H9 (cell line): ENCODE results near the gene DNAJA2. TPM values are rescaled to one million over a fixed set of nuclear protein-coding genes. Genes with fewer than 3 reads are reported as not detected.

Source experiments
- DNase-seq: peaks from one replicate; pipeline ENCODE4 v3.0.0-alpha.2; 2017
- H2AFZ ChIP-seq: one replicate; pipeline ENCODE4 v1.6.1; 2013; ENCODE audit warnings: mild to moderate bottlenecking, low read length, control low read depth, moderate library complexity
- H2AK5ac ChIP-seq: 2 replicates; pipeline ENCODE4 v1.6.1; 2013; ENCODE audit warnings: low read length, control low read depth, mixed read lengths; ENCODE audit not compliant: insufficient read length
- H2BK120ac ChIP-seq: one replicate; pipeline ENCODE4 v1.6.1; 2013; ENCODE audit warnings: low read depth, mild to moderate bottlenecking, low read length, control low read depth, inconsistent platforms; ENCODE audit not compliant: poor library complexity, severe bottlenecking
- H2BK12ac ChIP-seq: 2 replicates; pipeline ENCODE4 v1.6.1; 2013; ENCODE audit warnings: low read length, control low read depth, mixed read lengths, low read depth; ENCODE audit not compliant: insufficient read length
- H2BK15ac ChIP-seq: 2 replicates; pipeline ENCODE4 v1.6.1; 2013; ENCODE audit warnings: low read depth, low read length, control low read depth
- H2BK20ac ChIP-seq: one replicate; pipeline ENCODE4 v1.6.1; 2013; ENCODE audit warnings: low read depth, mild to moderate bottlenecking, low read length, control low read depth, inconsistent platforms; ENCODE audit not compliant: poor library complexity, severe bottlenecking
- H2BK5ac ChIP-seq: 2 replicates; pipeline ENCODE4 v1.6.1; 2013; ENCODE audit warnings: low read length, control low read depth, mixed read lengths; ENCODE audit not compliant: insufficient read length
- H3K14ac ChIP-seq: 2 replicates; pipeline ENCODE4 v1.6.1; 2013; ENCODE audit warnings: low read length, control low read depth; ENCODE audit not compliant: insufficient read depth
- H3K18ac ChIP-seq: 2 replicates; pipeline ENCODE4 v1.6.1; 2013; ENCODE audit warnings: low read depth, mild to moderate bottlenecking, mixed read lengths, low read length, control low read depth; ENCODE audit not compliant: insufficient read length
- H3K23ac ChIP-seq: 2 replicates; pipeline ENCODE4 v1.6.1; 2013; ENCODE audit warnings: low read length, control low read depth, mixed read lengths, low read depth; ENCODE audit not compliant: insufficient read length
- H3K23me2 ChIP-seq: 2 replicates; pipeline ENCODE4 v1.6.1; 2013; ENCODE audit warnings: low read depth, mild to moderate bottlenecking, mixed read lengths, low read length, control low read depth; ENCODE audit not compliant: insufficient read length, poor library complexity, severe bottlenecking
- H3K27ac ChIP-seq: 2 replicates; pipeline ENCODE4 v1.5.1; 2013; ENCODE audit warnings: low read length, control low read depth, mixed read lengths, low read depth; ENCODE audit not compliant: insufficient read length
- H3K27me3 ChIP-seq: 2 replicates; pipeline ENCODE4 v1.6.1; 2013; ENCODE audit warnings: low read length, control low read depth, inconsistent platforms; ENCODE audit not compliant: insufficient read depth
- H3K4ac ChIP-seq: 2 replicates; pipeline ENCODE4 v1.6.1; 2013; ENCODE audit warnings: low read depth, mild to moderate bottlenecking, control low read depth, inconsistent platforms, low read length, moderate library complexity
- H3K4me1 ChIP-seq: 2 replicates; pipeline ENCODE4 v1.6.1; 2013; ENCODE audit warnings: low read length, control low read depth, inconsistent platforms; ENCODE audit not compliant: insufficient read depth
- H3K4me2 ChIP-seq: 2 replicates; pipeline ENCODE4 v1.6.1; 2013; ENCODE audit warnings: low read length, control low read depth, mixed read lengths; ENCODE audit not compliant: insufficient read length, insufficient read depth
- H3K56ac ChIP-seq: 2 replicates; pipeline ENCODE4 v1.6.1; 2013; ENCODE audit warnings: low read depth, mild to moderate bottlenecking, mixed read lengths, low read length, control low read depth; ENCODE audit not compliant: insufficient read length
- H3K79me1 ChIP-seq: 2 replicates; pipeline ENCODE4 v1.6.1; 2013; ENCODE audit warnings: low read depth, mild to moderate bottlenecking, moderate library complexity, low read length, control low read depth, inconsistent platforms; ENCODE audit not compliant: insufficient read depth, poor library complexity, severe bottlenecking
- H3K79me2 ChIP-seq: 2 replicates; pipeline ENCODE4 v1.6.1; 2013; ENCODE audit warnings: low read length, control low read depth, inconsistent platforms; ENCODE audit not compliant: insufficient read depth
- H3K9ac ChIP-seq: 2 replicates; pipeline ENCODE4 v1.6.1; 2013; ENCODE audit warnings: low read length, control low read depth, mixed read lengths; ENCODE audit not compliant: insufficient read length; ENCODE audit errors: extremely low read depth
- H3K9me3 ChIP-seq: one replicate; pipeline ENCODE4 v1.6.1; 2013; ENCODE audit warnings: low read depth, low read length, inconsistent platforms; ENCODE audit not compliant: control insufficient read depth
- H3T11ph ChIP-seq: one replicate; pipeline ENCODE4 v1.6.1; 2013; ENCODE audit warnings: mild to moderate bottlenecking, low read length, control low read depth, inconsistent platforms
- H4K20me1 ChIP-seq: one replicate; pipeline ENCODE4 v1.6.1; 2013; ENCODE audit not compliant: control insufficient read depth, insufficient read length, insufficient read depth
- H4K5ac ChIP-seq: 2 replicates; pipeline ENCODE4 v1.6.1; 2013; ENCODE audit warnings: low read depth, mild to moderate bottlenecking, mixed read lengths, low read length, control low read depth; ENCODE audit not compliant: insufficient read length
- H4K8ac ChIP-seq: replicated peaks from 2 replicates; pipeline ENCODE4 v1.6.1; 2013; ENCODE audit warnings: low read length, control low read depth, mixed read lengths, low read depth; ENCODE audit not compliant: insufficient read length
- H4K91ac ChIP-seq: 2 replicates; pipeline ENCODE4 v1.6.1; 2013; ENCODE audit warnings: low read depth, mild to moderate bottlenecking, moderate library complexity, mixed read lengths, low read length, control low read depth; ENCODE audit not compliant: insufficient read length
- H3K27ac Mint-ChIP-seq, 3 experiments: 2 replicates in 2 of 3; 3 replicates in 1 of 3; pipeline ENCODE4 v1.8.0; 2020 to 2021; ENCODE audit warnings: mixed read lengths in 3 of 3, mild to moderate bottlenecking in 1 of 3, moderate library complexity in 1 of 3
- H3K27me3 Mint-ChIP-seq: 2 replicates; pipeline ENCODE4 v1.8.0; 2021; ENCODE audit warnings: low read depth, mild to moderate bottlenecking, moderate library complexity, mixed read lengths
- H3K36me3 Mint-ChIP-seq, 3 experiments: 2 replicates in 2 of 3; 3 replicates in 1 of 3; pipeline ENCODE4 v1.8.0; 2020 to 2021; ENCODE audit warnings: low read depth in 3 of 3, mixed read lengths in 3 of 3; ENCODE audit not compliant: insufficient read depth in 1 of 3
- H3K4me1 Mint-ChIP-seq, 2 experiments: 2 replicates each; pipeline ENCODE4 v1.8.0; 2020; ENCODE audit warnings: mixed read lengths in 2 of 2
- H3K4me3 Mint-ChIP-seq, 2 experiments: 2 replicates in 1 of 2; 3 replicates in 1 of 2; pipeline ENCODE4 v1.8.0; 2020 to 2021; ENCODE audit warnings: mild to moderate bottlenecking in 2 of 2, mixed read lengths in 2 of 2, moderate library complexity in 1 of 2
- H3K9me3 Mint-ChIP-seq, 2 experiments: 2 replicates in 1 of 2; 3 replicates in 1 of 2; pipeline ENCODE4 v1.8.0; 2020; ENCODE audit warnings: mild to moderate bottlenecking in 2 of 2, mixed read lengths in 2 of 2, moderate library complexity in 1 of 2
- CTCF ChIP-seq: fragments of 200-600 bp; sonication (generic); conservative IDR thresholded peaks from 3 replicates; pipeline ENCODE4 v1.8.0; 2021; ENCODE audit warnings: antibody characterized with exemption, mild to moderate bottlenecking
- WGBS: extraction: QIAGEN DNeasy Blood & Tissue Kit; methylation state at CpG from one replicate; pipeline ENCODE4 v1.1.7; 2013; ENCODE audit warnings: missing lambda C conversion rate, low lambda C conversion rate, mixed read lengths; ENCODE audit not compliant: insufficient read length; ENCODE audit errors: extremely low coverage; 5-methylcytosine and 5-hydroxymethylcytosine counted together
- total RNA-seq: library from RNA; stranded (reverse); gene quantifications from 2 replicates; pipeline ENCODE4 v1.2.1, GENCODE V29; 2021

The DNAJA2 gene
- total RNA-seq, 1 experiment from 2014 or later, result 102 TPM

- Histone ChIP-seq H3K27me3 (no peaks in the 10 kb centered on the region), H4K8ac (no peak overlapping the region), H2BK15ac (no peak overlapping the region), H3K23ac (no peak overlapping the region), H3K23me2 (no peaks in the 10 kb centered on the region), H2BK20ac (no peak overlapping the region), H3K9me3 (no peaks in the 10 kb centered on the region), H3K79me1 (no peaks in the 10 kb centered on the region), H3K56ac (no peak overlapping the region), H2BK120ac (no peak overlapping the region), H3K9ac (no peak overlapping the region), H2BK5ac (no peak overlapping the region), H3K79me2 (no peaks in the 10 kb centered on the region), H3K27ac (no peak overlapping the region), H3T11ph (no peak overlapping the region), H4K91ac (no peak overlapping the region), H2BK12ac (no peak overlapping the region), H3K4me2 (no peak overlapping the region), H3K14ac (no peak overlapping the region), H4K20me1 (no peaks in the 10 kb centered on the region), H3K4me1 (no peaks in the 10 kb centered on the region), H3K18ac (no peak overlapping the region), H3K4ac (no peak overlapping the region), H4K5ac (no peak overlapping the region), H2AFZ (no peak overlapping the region), H2AK5ac (no peak overlapping the region)
- Mint-ChIP-seq H3K27me3 (no peaks in the 10 kb centered on the region; the same call in 1 of the 2 replicates), H3K4me3 (no peak overlapping the region), H3K9me3 (no peaks in the 10 kb centered on the region), H3K27ac (peak overlapping the region in 1 of 3 experiments; percentile 53; a peak in 1 of 7 replicates), H3K36me3 (peaks cover 59 to 93% (median 90%) of the 10 kb centered on the region in 3 experiments), H3K4me1 (peaks cover 2 to 6% of the 10 kb centered on the region in 2 experiments; a peak in 2 of 4 replicates)
- TF ChIP-seq CTCF, result no peak
- no peak for DNase-seq
- no CpG with 5 or more reads among the region's 10 CpGs for WGBS
These were observed 51.2 kb downstream of the DNAJA2 start for GRCh38 chr16:46922239-46922638.
